ENCODE measurements around the gene BEST4.
A peak's percentile ranks its signal among the peaks of the same experiment; 100 is the strongest.

The BEST4 gene

GRCh38 chr1:44808938-44809917 is 21.3 kb upstream of the BEST4 start:
- no peak for TF ChIP-seq CTCF (IDR thresholded peaks at IDR 0.05; ENCODE audit: low read depth, low read length, missing control alignments)
- no peak overlapping the region; the same call in 1 of the 2 replicates for H3K4me3 ChIP-seq (ENCODE audit: low read depth, low read length)
- DNase-seq (ENCODE audit: low read depth): peak; percentile 92

- no peak for TF ChIP-seq CTCF (IDR thresholded peaks at IDR 0.05; ENCODE audit: low read depth, low read length, missing control alignments)
- H3K4me3 ChIP-seq (ENCODE audit: low read depth, low read length): no peak within 1 kb of the TSS; the same call in 1 of the 2 replicates
- DNase-seq (ENCODE audit: low read depth): no peak
Observed at GRCh38 chr1:44808063-44808937, 20.3 kb upstream of the BEST4 start, which contains the start of gene BTBD19. TSS of gene BTBD19 (plus strand) at chr1:44808523. CDS start at chr1:44808821, 298 bp downstream.

GRCh38 chr1:44807364-44808062 is 19.5 kb upstream of the BEST4 start:
- no peak overlapping the region for H3K4me3 ChIP-seq (ENCODE audit: low read depth, low read length)
- DNase-seq (ENCODE audit: low read depth): peak; percentile 78
- no peak for TF ChIP-seq CTCF (IDR thresholded peaks at IDR 0.05; ENCODE audit: low read depth, low read length, missing control alignments)

GRCh38 chr1:44806704-44807363 is 18.9 kb upstream of the BEST4 start, which contains the start of gene DYNLT4:
TSS of gene DYNLT4 (minus strand) at chr1:44807351. CDS start at chr1:44806668, 683 bp downstream.
- no peak for TF ChIP-seq CTCF (IDR thresholded peaks at IDR 0.05; ENCODE audit: low read depth, low read length, missing control alignments)
- H3K4me3 ChIP-seq (ENCODE audit: low read depth, low read length): no peak within 1 kb of the TSS
- no peak for DNase-seq (ENCODE audit: low read depth)

GRCh38 chr1:44806025-44806703 is 18.2 kb upstream of the BEST4 start:
- H3K4me3 ChIP-seq (ENCODE audit: low read depth, low read length): no peak overlapping the region
- no peak for TF ChIP-seq CTCF (IDR thresholded peaks at IDR 0.05; ENCODE audit: low read depth, low read length, missing control alignments)
- DNase-seq (ENCODE audit: low read depth): no peak
